Stimulated activated CD8-positive, alpha-beta memory T cell treated with anti-CD3 and anti-CD28 coated beads, Interleukin-2, amount 100 ng/mL, for 48 hours (primary cell): ENCODE measurements around the gene TCF23.

Experiments used
- DNase-seq, 2 donors: peaks; one replicate each; pipeline ENCODE4 v3.0.0-alpha.2; 2020; ENCODE audit warnings: low read depth in 2 of 2

TCF23 gene

DNA sequence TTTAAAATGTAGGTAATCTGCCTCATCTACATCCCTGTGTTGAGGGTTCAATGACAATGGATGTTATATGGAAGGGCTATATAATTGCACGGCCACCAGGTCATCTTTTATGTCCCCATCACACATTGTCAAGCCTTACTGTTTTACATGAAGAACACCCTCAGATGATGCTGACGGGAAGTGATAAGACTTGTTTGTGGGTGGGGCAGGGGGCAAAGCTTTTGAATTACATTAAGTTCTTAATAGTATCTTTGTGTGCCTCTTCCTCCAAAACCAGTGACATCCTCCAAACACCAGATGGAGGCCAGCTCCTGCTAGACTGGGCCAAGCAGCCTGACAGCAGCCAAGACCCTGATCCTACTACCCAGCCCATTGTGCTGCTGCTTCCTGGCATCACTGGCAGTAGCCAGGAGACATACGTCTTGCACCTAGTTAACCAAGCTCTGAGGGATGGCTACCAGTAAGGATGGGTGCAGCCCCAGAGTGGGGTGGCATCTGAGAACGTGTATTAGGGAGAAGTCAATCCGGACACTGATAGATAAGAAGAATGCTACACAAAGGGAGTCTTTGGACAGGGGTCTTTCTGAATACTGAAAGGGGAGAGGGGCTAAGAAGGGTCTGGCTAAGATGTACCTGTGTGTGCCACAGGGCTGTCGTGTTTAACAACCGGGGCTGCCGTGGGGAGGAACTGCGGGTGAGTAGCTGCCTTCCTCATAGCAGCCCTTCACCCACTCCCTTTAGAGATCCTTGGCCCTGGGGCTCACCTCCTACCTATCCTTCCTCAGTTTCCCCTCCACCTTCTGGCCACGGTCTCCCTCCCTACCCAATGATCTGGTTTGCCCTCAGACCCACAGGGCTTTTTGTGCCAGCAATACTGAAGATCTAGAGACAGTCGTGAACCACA lies 19.9 kb upstream of the TCF23 start:
- no peak for DNase-seq

DNA sequence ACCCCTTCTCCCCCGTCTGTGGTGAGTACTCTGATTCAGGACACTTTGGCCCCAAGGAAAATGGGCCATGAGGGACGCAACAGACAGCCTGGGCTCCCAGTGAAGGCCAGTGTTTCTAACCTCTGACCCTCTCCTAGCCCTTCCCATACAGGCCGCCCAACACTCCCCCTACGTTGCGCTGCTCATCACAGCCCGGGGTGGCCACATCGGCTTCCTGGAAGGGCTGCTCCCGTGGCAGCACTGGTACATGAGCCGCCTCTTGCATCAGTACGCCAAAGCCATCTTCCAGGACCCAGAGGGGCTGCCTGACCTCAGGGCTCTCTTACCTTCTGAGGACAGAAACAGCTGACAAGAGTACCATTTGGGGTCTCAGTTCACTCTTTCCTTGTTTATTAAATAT lies 18.4 kb upstream of the TCF23 start:
- no peak for DNase-seq

DNA sequence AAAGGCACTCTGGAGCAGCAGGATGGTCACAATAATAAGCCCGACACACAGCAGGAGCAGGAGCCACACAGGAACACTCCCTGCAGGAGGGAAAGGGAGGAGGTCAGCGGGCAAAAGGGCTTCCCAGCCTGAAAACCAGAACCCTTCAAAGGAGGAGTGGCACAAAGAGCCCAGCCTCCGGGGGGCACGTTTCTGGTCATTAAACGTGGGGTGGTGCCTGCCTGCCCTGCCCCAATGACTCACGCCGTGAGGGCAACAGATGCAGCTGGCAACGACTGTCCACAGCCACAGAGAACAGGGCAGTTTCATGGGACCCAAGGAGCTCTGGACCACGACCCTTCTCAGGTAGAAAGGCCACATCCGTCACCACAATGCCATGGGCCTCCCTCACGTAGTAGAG lies 17.4 kb upstream of the TCF23 start:
- DNase-seq, result no peak

DNA sequence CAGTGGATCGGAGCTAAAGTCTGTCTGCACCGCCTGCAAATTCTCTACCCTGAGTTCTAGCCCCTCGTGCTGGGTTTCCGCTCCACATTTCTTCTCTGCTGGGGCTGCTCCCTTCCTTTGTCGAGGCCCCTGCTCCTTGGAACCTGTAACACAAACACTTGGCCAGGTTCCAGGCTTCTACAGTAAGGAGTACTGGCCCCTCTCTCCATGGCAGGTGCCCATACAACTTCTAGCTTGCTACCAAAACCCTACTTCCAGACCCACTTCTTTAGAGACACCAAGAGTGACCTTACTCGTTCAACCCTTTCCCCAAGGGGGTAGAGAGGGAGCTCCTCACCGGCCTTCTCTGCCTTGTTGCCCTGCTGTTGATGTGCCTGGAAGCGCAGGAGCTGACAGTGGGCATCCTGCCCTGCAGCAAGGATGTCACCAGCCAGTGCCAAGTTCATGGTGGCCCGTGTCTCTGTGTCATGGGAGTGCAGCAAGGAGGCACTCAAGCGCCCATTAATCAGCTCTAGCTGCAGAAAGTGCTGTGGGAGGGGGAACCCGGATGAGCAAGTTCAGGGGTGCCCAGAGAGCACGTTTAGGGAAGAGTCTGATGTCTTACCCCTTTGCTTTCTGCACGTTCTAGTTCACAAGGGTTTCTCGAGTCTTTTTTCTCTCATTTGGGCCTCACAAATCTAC lies 15.5 kb upstream of the TCF23 start:
- peak in 1 of 2 donors; percentile 15 for DNase-seq

DNA sequence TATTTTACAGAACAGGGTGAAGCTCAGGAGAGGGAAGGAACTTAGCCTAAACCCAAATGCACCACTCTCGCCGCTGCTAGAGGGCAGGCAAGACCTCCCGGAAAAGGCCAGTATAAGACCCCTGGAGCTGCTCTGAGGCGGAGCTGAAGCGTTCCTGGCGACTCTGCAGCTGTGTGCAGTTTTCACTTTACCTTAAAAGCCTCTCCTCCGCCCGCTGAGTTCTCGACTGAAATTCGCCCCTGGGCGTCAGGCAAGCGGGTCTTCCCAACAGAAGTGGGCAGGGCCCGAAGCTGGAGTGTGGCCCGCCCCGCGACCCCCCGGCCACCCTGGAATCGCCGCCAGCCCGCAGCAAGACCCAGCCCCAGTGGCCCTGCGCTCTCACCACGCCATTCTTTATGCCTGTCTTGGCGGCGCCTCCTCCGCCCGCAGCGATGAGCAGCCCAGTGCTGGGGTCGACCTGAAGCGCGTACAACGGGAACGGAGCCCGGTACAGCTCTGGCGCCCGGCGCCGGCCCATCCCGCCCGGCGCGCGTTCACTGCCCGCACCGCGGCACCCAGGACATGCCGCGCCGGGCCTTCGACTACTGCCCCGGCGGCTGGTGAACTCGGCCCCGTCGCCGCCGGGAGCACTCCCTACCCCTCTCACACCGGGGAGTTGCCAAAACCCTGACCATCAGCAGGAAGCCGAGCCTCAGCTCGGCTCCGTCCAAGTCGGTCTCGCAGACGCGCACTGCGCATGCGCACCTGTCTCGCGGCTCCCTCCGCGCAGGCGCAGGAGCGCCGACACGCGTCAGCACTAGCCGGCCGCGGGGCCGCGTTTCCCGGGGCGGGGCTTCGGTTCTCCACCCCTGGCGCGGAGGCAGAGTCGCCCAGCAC lies 14.7 kb upstream of the TCF23 start, which contains the start of gene PREB:
TSS of gene PREB (minus strand) at position 732 of the 876 bp plus-strand sequence. CDS start at position 517, 215 bp downstream.
- peak; percentile 99 for DNase-seq

DNA sequence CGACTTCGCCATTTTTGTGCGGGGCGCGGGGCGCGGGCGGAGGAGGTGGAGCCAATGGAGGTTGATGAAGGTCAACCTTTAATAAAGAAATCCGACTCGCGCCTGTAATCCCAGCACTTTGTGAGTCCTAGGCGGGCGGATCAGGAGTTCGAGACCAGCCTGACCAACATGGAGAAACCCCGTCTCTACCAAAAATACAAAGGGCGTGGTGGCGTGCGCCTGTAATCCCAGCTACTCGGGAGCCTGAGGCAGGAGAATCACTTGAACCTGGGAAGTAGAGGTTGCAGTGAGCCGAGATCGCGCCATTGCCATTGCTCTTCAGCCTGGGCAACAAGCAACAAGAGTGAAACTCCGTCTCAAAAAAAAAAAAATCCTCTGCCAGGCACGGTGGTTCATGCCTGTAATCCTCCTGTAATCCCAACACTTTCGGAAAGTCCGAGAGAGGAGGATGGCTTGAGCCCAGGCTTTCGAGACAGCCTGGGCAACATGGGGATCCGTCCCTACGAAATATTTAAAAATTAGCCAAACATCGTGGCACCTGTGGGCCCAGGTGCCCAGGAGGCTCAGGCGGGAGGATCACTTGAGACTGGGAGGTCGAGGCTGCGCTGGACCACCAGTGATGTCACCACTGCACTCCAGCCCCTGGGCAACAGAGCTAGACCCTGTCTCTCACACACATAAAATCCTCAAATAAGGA lies 13.9 kb upstream of the TCF23 start:
- no peak for DNase-seq

DNA sequence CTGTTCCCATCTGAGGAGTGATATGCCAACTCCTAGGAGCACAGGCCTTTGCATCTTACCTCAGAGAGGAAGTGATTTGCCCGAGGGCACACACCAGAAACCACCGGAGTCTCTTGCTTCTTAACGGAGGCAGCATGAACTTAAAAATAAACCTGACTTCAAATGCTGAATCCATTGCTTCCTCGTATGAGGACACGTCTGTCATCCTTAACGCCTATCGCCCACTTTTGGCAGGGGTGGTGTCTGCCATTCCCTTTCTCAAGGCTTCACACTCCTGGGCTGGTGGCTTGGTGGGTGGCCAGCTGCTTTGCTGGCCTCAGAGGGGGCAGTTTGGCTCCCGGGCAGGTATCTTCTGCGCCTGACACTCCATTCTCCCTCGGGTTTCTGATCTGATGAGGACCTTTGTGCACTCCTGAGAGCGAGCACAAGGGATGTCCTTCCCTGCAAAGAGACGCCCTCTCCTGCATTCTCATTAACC lies 13.3 kb upstream of the TCF23 start:
- DNase-seq, result no peak

DNA sequence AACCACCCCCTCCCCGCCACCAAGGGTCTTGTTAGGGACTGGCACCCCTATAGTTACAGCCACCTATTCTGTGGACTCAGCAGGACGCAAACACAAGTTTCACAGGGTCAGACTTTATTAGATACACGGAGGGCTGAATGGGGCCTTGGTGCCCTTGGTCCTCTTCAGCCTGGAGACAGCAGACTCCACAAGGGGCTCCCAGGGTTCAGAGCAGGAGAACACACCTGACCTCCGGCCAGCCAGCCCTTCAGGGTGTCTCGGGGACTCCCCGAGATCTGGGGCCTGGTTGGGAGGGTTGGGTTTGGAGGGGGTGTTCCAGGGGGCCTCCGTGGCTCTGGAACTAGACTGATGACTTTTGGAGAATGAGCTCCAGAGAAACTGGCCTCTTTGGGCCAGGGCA lies 12.1 kb upstream of the TCF23 start:
- DNase-seq, result no peak

DNA sequence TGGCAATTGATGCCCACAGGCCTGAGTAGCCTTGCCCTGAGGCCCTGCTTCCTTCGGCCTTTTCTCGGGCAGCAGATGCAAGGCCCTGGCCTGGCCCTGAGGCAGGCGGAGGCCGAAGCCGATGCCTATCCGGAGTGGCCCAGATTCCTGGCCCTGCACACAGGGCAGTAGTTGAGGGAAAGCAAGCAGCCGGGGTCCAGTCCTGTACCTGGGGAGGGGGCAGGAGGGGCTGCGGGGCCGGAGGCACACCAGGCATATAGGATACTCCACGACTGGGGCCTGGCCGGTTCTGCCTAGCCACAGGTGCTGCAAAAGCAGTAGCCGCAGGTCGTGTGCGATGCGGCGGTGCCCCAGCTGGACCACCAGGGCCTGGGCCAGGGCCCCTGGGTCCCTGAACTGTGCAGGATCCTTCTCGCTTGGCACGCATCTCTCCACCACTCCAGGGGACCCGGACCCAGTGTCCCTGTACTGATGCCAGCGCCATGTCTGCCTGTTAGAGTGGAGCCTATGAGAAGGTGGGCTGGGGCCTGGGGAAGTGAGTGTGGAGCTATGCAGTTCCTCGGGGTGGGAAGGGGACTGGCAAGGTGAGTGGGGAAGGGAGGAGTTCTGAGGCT lies 11.4 kb upstream of the TCF23 start:
- DNase-seq, result no peak

DNA sequence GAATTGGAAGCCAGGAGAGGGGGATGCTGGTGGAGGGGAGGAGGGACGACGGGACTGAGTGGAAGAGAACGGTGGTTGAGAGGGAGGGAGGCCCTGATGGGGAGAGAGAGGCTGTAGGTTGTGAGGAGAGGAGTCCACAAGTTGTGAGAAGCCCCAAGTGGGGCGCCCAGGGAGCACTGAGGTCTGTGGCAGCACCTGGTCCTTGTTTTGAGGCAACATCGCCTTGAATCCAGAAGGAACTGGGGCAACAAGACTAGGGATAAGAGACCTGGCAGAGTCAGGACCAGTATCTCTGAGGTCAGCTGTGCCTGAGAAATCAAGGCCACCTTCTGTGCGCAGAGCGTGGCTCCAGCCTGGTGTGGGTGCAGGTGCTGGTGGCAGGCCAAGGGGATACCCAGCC lies 10.7 kb upstream of the TCF23 start:
- DNase-seq, result no peak

DNA sequence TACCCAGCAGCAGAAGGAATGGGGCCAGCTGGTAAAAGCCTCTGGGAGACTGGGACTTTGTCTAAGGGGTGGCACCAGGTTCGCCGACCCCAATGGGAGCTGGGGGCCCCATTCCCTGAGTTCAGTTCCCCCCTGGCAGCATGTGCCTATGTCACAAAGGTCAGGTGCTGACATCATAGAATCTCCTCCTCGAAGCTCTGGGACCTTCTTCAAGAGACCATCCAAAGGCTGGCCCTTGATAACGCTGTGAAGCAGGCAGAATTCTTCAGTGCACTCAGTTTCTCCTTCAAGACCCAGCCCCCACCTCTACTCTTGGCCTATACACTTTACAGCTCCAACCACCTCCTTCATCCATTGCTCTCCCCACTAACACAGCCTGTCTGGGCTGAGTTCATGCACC lies 9.5 kb upstream of the TCF23 start, which contains the start of gene PRR30:
TSS of gene PRR30 (minus strand) at position 101 of the 400 bp plus-strand sequence. CDS start 1,081 bp downstream, outside the sequence.
- no peak for DNase-seq

DNA sequence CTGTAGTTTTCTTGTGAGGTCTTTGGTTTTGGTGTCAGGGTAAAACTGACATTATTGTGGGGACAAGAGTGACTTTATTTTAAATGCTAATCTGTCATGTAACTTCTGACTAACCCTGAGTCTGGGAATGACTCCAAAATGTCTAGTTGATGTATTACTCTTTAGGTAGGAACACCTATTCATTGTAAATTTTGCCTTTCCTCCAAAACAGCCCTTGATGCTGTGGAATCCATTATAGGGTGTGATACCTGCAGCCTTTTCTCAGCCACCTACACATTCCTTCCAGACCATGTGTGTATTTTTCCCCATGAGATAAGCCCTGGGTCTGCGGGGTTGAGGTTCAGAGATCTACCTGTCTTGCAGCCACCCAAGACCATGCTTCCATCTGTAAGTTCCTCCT lies 5.5 kb upstream of the TCF23 start:
- DNase-seq, result no peak

DNA sequence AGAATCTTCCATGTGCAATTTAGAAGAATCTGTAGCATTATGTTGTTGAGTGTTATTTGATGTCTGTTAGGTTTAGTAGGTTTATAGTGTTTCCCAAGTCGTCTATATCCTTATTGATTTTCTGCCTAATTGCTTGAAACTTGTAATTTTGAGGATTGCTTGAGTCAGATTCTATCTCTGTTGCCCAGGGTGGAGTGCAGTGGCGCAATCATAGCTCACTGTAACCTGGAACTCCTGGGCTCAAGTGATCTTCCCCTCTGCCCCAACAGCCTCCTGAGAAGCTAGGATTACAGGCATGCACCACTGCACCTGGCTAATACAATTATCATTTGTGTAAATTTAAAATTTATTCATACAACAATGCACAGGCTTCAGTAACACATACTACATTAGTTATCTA lies 3.1 kb upstream of the TCF23 start:
- DNase-seq, result no peak

DNA sequence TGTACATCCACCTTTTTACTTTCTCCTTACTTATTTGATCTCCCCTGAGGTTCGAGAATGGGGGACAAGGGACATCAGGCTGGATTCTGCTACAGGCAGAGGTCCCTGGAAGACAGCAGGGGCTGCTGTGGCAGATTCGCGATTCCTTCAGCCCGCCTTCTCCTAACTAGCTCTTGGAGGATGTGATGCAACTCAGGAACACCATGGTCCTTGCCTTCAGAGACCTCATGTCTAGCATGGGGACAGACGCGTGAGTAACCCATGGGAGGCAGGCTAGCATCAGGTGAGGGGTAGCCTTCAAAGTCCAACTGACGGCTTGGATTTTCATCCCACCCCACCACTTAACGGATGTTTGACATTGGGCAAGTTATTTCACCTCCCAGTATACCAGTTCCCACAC lies 869 bp upstream of the TCF23 start:
- DNase-seq, result no peak

DNA sequence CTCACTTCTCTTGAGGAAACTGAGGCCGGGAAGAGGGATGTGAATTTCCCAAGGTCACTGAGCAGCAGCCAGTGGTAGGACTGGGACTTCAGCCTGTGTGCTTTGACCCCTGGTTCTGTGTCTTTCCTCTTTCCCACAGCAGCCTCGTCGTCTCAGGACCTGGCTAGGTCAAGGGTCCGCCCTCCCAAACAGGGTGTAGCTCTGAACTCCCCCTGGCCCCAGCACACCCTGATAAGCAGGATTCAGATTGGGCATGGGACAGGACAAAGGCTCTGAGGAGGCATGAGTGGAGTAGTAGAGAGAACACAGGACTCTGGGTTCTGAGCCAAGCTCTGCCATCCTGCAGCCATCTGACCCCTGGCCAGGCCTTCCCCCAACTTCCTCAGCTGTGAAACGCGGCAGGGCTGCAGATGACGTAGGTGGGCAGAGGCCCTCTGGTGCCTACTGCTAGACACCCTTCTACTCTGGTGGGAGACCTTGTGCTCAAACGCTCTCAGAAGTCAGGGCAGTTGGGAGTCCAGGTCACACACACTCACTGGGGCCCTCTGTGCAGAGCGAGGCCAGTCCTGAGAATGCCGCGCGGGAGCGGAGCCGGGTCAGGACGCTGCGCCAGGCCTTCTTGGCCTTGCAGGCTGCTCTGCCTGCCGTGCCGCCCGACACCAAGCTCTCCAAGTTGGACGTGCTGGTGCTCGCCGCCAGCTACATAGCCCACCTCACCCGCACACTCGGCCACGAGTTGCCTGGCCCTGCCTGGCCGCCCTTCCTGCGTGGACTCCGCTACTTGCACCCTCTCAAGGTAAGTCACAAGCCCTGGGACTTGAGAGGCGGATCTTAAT lies 984 bp downstream of the TCF23 start:
- DNase-seq, result no peak

DNA sequence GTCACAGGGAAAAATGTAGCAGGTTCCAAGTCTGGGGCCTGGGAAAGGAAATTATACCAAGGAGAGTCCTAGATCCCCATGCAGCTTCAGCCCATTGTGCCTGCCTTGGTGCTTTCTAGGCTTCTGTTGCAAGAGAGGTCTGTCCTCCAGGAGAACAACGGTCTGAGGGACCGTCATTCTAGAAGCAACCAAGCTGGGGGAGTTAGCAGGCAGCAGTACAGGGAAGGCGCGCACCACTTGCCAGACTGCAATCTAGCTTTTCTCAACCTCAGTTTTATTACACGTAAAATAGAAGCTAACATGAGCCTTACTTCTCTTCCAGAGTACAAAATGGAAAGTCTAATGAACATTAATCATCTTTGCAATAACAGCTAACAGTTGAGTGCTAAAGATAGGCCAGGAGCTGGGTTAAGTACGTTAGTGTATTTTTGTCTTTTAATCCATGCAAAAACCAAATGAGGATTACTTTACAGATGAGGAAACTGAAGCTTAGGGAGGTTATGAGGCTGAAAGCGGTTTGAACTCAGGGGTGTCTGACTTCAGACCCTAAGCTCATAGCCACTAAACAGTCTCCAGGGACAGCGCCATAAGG lies 1.9 kb downstream of the TCF23 start:
- no peak for DNase-seq

DNA sequence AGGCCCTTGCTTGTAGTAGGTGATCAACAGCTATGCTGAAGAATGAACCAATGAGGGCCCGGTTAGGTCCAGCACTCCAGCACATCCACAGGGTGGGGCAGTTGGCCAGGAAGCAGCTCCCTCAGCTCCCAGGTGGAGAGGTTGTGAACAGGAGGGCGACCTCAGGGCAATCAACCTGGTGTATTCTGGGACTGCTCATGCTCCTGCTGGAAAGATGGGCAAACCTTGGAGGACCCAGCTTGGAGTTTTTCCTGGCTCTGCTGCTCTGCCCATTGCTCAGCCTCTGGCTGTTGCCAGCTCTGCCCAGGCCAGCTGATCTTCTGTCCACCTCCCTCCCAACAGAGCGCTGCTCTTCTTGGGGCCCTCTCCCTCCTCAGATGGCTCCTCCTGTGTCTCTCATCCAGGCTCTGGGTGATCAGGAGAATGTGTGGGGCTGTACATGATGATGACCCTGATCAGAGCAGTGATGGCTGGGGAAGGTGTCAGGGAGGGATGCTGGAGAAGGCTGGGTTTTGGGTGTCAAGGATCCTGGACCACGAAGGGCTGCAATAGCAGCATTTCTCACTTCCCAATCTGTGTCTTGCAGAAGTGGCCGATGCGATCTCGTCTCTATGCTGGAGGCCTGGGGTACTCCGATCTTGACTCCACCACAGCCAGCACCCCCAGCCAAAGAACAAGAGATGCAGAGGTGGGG lies 3.4 kb downstream of the TCF23 start:
- DNase-seq, result no peak

DNA sequence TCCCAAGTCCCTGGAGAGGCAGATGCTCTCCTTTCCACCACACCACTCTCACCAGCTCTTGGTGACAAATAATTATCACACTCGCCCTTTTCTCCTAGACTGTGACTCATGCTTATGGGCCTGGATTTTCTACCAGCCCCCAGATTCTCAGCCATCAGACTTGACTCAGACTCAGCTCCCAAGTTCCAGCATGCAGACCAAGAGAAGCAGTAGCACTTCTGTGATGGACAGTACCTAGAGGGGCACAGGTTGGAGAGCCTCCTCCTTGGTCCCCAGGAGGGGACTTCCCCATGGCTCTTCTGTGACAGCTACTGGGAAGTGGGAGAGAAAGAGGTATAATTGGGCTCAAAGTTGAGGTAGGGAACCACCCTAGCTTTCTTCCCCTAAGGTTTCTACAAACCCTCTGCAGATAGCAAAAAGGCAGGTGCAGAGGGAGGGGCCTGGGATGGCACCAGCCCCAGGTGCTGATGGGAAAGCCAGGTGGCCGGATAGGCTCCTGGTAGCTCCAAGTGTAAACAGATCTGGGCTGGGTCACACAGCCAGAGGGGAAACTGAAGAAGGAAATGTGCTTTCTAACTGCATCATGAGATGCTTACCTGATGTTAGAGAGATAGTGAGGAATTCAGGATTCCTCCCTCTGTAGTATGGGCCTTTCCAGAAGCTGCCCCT lies 4.1 kb downstream of the TCF23 start:
- no peak for DNase-seq
